Inferior parietal cortex (tissue), 1 donor: ENCODE results near the gene ARHGEF17.
"Not testable (repeated sequence)": the region's sequence is repeated elsewhere in the genome, so short reads cannot be mapped to it uniquely, and the experiment has no call there.

ENCODE experiments used
- DNase-seq: peaks from one replicate; pipeline ENCODE4 v3.0.0-alpha.2; 2016; ENCODE audit errors: extremely low spot score

The ARHGEF17 gene

GRCh38 chr11:73308003-73308960 is at the start of gene ARHGEF17:
ARHGEF17 (plus strand) TSS chr11:73308276; CDS start chr11:73308639, 363 bp downstream.
- DNase-seq = no peak

GRCh38 chr11:73259406-73260126 is 48.5 kb upstream of the ARHGEF17 start:
- DNase-seq = no peak

- DNase-seq = no peak
These were observed 48.0 kb upstream of the ARHGEF17 start for GRCh38 chr11:73260127-73260457.

- no peak for DNase-seq
These were observed 45.1 kb upstream of the ARHGEF17 start for GRCh38 chr11:73262851-73263495.

GRCh38 chr11:73263640-73264039 is 44.4 kb upstream of the ARHGEF17 start:
- no peak for DNase-seq

GRCh38 chr11:73265278-73265810 is 42.7 kb upstream of the ARHGEF17 start:
- no peak for DNase-seq

- no peak for DNase-seq
These were observed 42.0 kb upstream of the ARHGEF17 start for GRCh38 chr11:73265853-73266645.

GRCh38 chr11:73266646-73267020 is 41.4 kb upstream of the ARHGEF17 start:
- no peak for DNase-seq

GRCh38 chr11:73267122-73267846 is 40.8 kb upstream of the ARHGEF17 start:
- no peak for DNase-seq

GRCh38 chr11:73267906-73268540 is 40.1 kb upstream of the ARHGEF17 start:
- no peak for DNase-seq

GRCh38 chr11:73268671-73269271 is 39.3 kb upstream of the ARHGEF17 start:
- DNase-seq = no peak

GRCh38 chr11:73269459-73270015 is 38.5 kb upstream of the ARHGEF17 start:
- DNase-seq = no peak

- DNase-seq = no peak
These were observed 37.8 kb upstream of the ARHGEF17 start for GRCh38 chr11:73270016-73270854.

GRCh38 chr11:73270855-73271477 is 37.1 kb upstream of the ARHGEF17 start:
- DNase-seq = no peak

GRCh38 chr11:73271478-73271865 is 36.6 kb upstream of the ARHGEF17 start:
- DNase-seq = not testable (repeated sequence)

GRCh38 chr11:73271936-73272679 is 36.0 kb upstream of the ARHGEF17 start, which contains the start of gene P2RY6:
P2RY6 (plus strand) TSS chr11:73272338; CDS start chr11:73296519, 24,181 bp downstream.
- no peak for DNase-seq

- no peak for DNase-seq
These were observed 35.4 kb upstream of the ARHGEF17 start for GRCh38 chr11:73272680-73273038.
